ENCODE measurements around the gene TELO2.

The TELO2 gene

GRCh38 chr16:1508494-1509187, 15.5 kb downstream of the TELO2 start:
- Histone ChIP-seq H3K27me3 (no peaks in the 10 kb centered on the region), H3K9me3 (replicated peaks in 1 of 11) (peaks cover 0 to 12% (median 4%) of the 10 kb centered on the region in 11 experiments; a peak in 12 of 22 replicates), H4K20me1 (peaks cover 0 to 71% (median 42%) of the 10 kb centered on the region in 11 experiments; a peak in 18 of 22 replicates), H3K9ac (peak overlapping the region in 9 of 11 experiments; percentile 23 to 62 (median 38); a peak in 6 of 22 replicates), H3K4me2 (peak overlapping the region; percentile 68 to 81 (median 76)), H3K4me1 (peaks cover 20 to 29% (median 26%) of the 10 kb centered on the region in 10 experiments), H3K27ac (no peak overlapping the region), H3K4me3 (no peak overlapping the region), H3K36me3 (peaks cover 21 to 89% (median 63%) of the 10 kb centered on the region in 11 experiments; a peak in 21 of 22 replicates)
- no peak for TF ChIP-seq Cebpa-rat (IDR thresholded peaks at IDR 0.05)

GRCh38 chr16:1509307-1510221, 16.4 kb downstream of the TELO2 start:
- Histone ChIP-seq H3K4me2 (peak overlapping the region; percentile 68 to 81 (median 76)), H4K20me1 (peaks cover 0 to 71% (median 42%) of the 10 kb centered on the region in 11 experiments; a peak in 18 of 22 replicates), H3K27me3 (no peaks in the 10 kb centered on the region), H3K4me3 (0 out of 20 replicates have a peak overlapping the region, but pooled peaks of 1 of the 10 experiments have one; percentile 15), H3K27ac (peak overlapping the region in 8 of 11 experiments; percentile 8 to 45 (median 32); a peak in 10 of 22 replicates), H3K9ac (peak overlapping the region; percentile 15 to 64 (median 48); a peak in 19 of 22 replicates), H3K9me3 (replicated peaks in 1 of 11) (peaks cover 8 to 21% (median 13%) of the 10 kb centered on the region in 11 experiments), H3K36me3 (peaks cover 20 to 92% (median 65%) of the 10 kb centered on the region in 11 experiments), H3K4me1 (peaks cover 20 to 29% (median 26%) of the 10 kb centered on the region in 10 experiments)
- TF ChIP-seq Cebpa-rat (IDR thresholded peaks at IDR 0.05): no peak

- Histone ChIP-seq H3K4me2 (peak overlapping the region; percentile 68 to 81 (median 76); a peak in 19 of 22 replicates), H3K9me3 (replicated peaks in 1 of 11) (peaks cover 15 to 28% (median 20%) of the 10 kb centered on the region in 11 experiments), H3K9ac (peak overlapping the region in 10 of 11 experiments; percentile 20 to 64 (median 49); a peak in 14 of 22 replicates)
These were observed 17.1 kb downstream of the TELO2 start for GRCh38 chr16:1510272-1510671.

GRCh38 chr16:1510941-1511351, 17.8 kb downstream of the TELO2 start:
- H3K4me3 ChIP-seq: no peak overlapping the region
- no peaks in the 10 kb centered on the region for H3K27me3 ChIP-seq
- TF ChIP-seq Cebpa-rat (IDR thresholded peaks at IDR 0.05): no peak
- H3K4me2 ChIP-seq: no peak overlapping the region
- H4K20me1 ChIP-seq: peaks cover 0 to 58% (median 42%) of the 10 kb centered on the region in 11 experiments; a peak in 18 of 22 replicates
- H3K36me3 ChIP-seq: peaks cover 20 to 81% (median 63%) of the 10 kb centered on the region in 11 experiments
- no peak overlapping the region for H3K9ac ChIP-seq
- no peak overlapping the region for H3K27ac ChIP-seq
- peaks cover 20 to 29% (median 26%) of the 10 kb centered on the region in 10 experiments for H3K4me1 ChIP-seq
- peaks cover 16 to 29% (median 21%) of the 10 kb centered on the region in 11 experiments for H3K9me3 ChIP-seq (replicated peaks in 1 of 11)

More at GRCh38 chr16:1510272-1510671, 17.1 kb downstream of the TELO2 start:
- H3K4me1 ChIP-seq: peaks cover 20 to 29% (median 26%) of the 10 kb centered on the region in 10 experiments
- peak overlapping the region in 8 of 11 experiments; percentile 8 to 45 (median 32); a peak in 7 of 22 replicates for H3K27ac ChIP-seq
- H3K27me3 ChIP-seq: no peaks in the 10 kb centered on the region
- H3K4me3 ChIP-seq: no peak overlapping the region
- no peak for TF ChIP-seq Cebpa-rat (IDR thresholded peaks at IDR 0.05)
- peaks cover 0 to 65% (median 42%) of the 10 kb centered on the region in 11 experiments; a peak in 18 of 22 replicates for H4K20me1 ChIP-seq
- H3K36me3 ChIP-seq: peaks cover 20 to 86% (median 66%) of the 10 kb centered on the region in 11 experiments

GRCh38 chr16:1511662-1512569, 18.8 kb downstream of the TELO2 start:
- Histone ChIP-seq H3K27ac (no peak overlapping the region), H3K4me2 (no peak overlapping the region), H3K4me3 (no peak overlapping the region), H3K9ac (no peak overlapping the region), H3K4me1 (peaks cover 20 to 29% (median 26%) of the 10 kb centered on the region in 10 experiments), H4K20me1 (peaks cover 0 to 48% (median 35%) of the 10 kb centered on the region in 11 experiments; a peak in 17 of 22 replicates), H3K27me3 (no peaks in the 10 kb centered on the region), H3K36me3 (peaks cover 10 to 71% (median 53%) of the 10 kb centered on the region in 11 experiments), H3K9me3 (replicated peaks in 1 of 11) (peaks cover 16 to 29% (median 21%) of the 10 kb centered on the region in 11 experiments)
- TF ChIP-seq Cebpa-rat (IDR thresholded peaks at IDR 0.05): no peak

GRCh38 chr16:1512774-1513173, 19.6 kb downstream of the TELO2 start:
- H3K36me3 ChIP-seq: peaks cover 5 to 63% (median 47%) of the 10 kb centered on the region in 11 experiments
- no peak overlapping the region for H3K4me3 ChIP-seq

GRCh38 chr16:1514507-1514906, 21.3 kb downstream of the TELO2 start:
- Histone ChIP-seq H4K20me1 (peaks cover 0 to 29% (median 17%) of the 10 kb centered on the region in 11 experiments; a peak in 16 of 22 replicates), H3K27me3 (no peaks in the 10 kb centered on the region), H3K9me3 (replicated peaks in 1 of 11) (peaks cover 16 to 29% (median 21%) of the 10 kb centered on the region in 11 experiments), H3K27ac (no peak overlapping the region), H3K4me2 (no peak overlapping the region), H3K4me1 (peaks cover 7 to 15% (median 11%) of the 10 kb centered on the region in 10 experiments), H3K9ac (no peak overlapping the region), H3K36me3 (peaks cover 5 to 50% (median 40%) of the 10 kb centered on the region in 11 experiments; a peak in 21 of 22 replicates), H3K4me3 (no peak overlapping the region)
- TF ChIP-seq Cebpa-rat (IDR thresholded peaks at IDR 0.05): no peak

More at GRCh38 chr16:1512774-1513173, 19.6 kb downstream of the TELO2 start:
- no peak for TF ChIP-seq Cebpa-rat (IDR thresholded peaks at IDR 0.05)
- Histone ChIP-seq H3K9ac (no peak overlapping the region), H3K27me3 (no peaks in the 10 kb centered on the region), H3K4me2 (no peak overlapping the region), H4K20me1 (peaks cover 0 to 40% (median 28%) of the 10 kb centered on the region in 11 experiments; a peak in 17 of 22 replicates), H3K27ac (no peak overlapping the region), H3K4me1 (peaks cover 20 to 29% (median 25%) of the 10 kb centered on the region in 10 experiments), H3K9me3 (replicated peaks in 1 of 11) (peaks cover 16 to 29% (median 21%) of the 10 kb centered on the region in 11 experiments)
